ENCODE data around the gene EPHA6.
"Not testable (repeated sequence)": the region's sequence is repeated elsewhere in the genome, so short reads cannot be mapped to it uniquely, and the experiment has no call there.

Gene EPHA6

DNA sequence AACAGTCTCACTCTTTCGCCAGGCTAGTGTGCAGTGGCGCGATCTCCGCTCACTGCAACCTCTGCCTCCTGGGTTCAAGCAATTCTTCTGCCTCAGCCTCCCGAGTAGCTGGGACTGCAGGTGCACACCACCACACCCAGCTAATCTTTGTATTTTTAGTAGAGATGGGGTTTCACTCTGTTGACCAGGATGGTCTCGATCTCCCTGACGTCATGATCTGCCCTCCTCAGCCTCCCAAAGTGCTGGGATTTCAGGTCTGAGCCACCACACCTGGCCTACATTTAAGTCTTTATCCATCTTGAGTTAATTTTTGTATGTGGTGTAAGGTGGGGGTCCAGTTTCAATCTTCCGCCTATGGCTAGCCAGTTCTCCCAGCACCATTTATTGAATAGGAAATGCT is 211.2 kb downstream of the EPHA6 start:
- not testable (repeated sequence) for DNase-seq (ENCODE audit: low read depth)

DNA sequence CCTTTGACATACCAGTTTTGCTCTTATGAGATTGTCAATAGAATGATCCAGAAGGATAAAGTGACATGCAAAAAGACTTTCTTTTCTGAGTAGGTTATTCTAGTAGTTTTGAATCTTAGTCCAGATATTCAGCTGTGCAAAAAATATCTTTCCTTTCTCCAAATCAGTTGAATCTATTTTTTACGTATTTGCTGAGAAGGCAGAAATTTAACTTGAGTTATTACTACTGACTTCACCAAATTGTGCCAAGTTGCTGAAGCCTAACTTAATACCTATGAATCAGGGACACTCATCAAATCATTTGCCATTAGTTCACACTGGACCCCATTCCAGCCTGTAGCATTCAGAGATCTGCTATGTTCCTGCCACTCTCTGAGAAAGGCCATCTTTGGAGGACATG is 215.6 kb downstream of the EPHA6 start:
- DNase-seq (ENCODE audit: low read depth), result no peak

DNA sequence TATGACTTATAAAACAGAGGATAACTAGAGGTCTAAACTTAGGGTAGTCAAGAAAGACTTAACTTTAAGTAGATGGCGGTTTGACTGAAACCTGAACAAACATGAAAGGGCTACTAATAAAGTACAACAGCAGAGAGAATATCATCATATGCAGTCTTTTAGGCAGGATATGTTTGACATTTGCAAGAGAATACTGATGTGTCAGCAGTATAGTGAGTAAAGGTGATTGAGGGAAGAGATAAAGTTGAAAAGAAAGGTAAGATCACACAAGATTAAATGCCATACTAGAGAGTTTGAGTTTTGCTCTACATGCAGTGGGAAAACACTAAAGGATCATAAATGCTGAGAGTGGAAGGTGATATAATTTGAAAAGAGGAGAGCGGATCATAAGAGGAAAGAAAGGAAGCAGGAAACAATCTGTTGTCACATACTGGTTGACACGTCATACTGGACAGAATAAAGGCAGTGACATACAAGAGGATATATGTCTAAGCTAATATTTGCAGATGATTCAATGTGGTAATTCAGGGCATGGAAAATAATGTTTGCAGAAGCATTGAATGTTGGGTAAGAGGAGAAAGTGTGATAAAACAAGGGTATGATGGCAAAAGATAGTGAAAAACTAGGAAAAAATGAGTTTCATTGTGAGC is 223.0 kb downstream of the EPHA6 start:
- DNase-seq (ENCODE audit: low read depth), result no peak

DNA sequence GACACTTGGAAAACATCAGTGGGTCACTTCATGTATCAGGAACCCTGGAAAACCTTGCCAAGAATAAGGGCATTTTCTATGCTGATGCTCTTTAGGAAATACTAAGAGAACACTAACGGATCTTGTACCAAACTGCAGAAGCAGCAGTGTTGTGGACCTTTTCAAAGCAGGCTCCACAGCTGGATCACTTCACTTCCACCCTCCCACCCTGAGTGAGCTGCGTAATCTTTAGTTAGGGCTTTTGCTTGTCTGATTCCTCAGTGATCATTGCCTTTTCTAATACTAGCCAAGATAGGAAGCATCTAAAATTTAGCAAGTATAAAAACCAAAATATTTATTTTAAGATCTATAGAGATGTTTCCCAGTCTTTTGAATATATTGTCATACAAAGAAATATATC is 229.0 kb downstream of the EPHA6 start:
- no peak for DNase-seq (ENCODE audit: low read depth)

DNA sequence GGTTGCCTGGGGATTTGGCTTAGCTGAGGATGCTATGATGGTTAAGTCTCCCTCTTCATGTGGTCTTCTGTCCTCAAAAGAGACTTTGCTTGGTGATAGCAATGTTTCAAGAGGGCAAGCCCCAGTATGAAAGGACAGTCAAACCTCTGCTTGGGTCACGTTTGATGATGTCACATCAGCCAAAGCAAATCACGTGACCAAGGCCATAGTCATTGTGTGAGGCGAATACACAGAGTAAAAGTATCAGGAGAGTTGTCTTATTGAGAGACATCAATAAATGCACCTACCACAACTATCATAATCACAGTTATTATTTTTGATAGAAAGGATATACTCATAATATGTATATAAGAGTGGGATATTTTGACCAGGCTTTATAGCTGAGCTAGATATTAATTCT is 243.0 kb downstream of the EPHA6 start:
- DNase-seq (ENCODE audit: low read depth), result no peak

DNA sequence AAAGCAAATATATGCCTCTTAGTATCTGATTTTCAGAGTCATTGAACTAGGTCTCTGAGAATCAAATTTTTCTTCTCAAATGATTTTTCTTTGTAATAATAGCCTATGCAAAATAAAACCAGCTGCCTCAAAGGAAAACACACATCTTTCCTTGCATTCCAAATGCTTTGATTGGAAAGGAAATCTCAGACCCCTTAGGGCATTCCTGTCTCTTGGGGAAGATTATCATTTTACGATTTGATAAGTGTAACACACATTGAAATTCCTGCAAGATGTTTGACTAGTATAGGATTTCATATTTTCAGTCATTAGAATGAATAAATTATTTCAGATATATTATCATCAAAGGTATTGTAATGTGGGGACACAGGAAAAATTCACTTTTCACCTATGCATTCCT is 244.8 kb downstream of the EPHA6 start:
- no peak for DNase-seq (ENCODE audit: low read depth)

DNA sequence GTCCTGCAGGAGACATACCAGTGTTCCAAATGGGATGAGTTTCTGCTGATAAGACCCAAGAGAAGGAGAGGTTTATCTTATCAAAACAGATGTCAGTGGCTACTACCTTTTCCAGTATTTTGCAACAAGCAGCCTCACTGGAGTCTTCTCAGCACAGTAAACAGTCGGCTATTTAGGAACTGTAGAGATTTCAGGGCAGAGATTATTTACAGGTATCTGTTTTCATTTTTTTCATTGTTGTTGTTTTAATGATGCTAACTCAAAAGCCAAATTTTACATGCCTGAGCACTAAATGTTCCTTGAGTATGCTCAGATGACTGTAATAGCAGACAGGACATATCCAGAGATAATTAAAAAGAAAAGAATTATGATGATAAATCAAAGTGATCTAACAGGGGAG is 252.1 kb downstream of the EPHA6 start:
- DNase-seq (ENCODE audit: low read depth), result no peak

DNA sequence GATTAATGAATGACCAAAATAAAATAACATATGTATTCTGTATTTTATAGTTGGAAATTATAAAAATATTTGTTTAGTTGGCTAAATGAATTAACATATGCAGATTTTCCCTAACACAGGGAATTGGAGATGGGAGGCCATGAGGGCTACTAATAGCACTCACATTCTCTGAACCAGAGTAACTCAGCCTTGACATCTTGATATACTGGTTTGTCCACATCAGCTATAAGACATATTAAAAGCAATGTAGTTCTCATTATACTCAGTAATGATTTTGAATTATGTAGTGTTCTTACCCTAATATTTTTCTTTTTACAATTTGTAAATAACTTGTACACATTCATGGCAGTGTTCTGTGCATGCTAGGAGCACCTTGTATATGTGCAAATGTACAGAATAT is 255.9 kb downstream of the EPHA6 start:
- no peak for DNase-seq (ENCODE audit: low read depth)

DNA sequence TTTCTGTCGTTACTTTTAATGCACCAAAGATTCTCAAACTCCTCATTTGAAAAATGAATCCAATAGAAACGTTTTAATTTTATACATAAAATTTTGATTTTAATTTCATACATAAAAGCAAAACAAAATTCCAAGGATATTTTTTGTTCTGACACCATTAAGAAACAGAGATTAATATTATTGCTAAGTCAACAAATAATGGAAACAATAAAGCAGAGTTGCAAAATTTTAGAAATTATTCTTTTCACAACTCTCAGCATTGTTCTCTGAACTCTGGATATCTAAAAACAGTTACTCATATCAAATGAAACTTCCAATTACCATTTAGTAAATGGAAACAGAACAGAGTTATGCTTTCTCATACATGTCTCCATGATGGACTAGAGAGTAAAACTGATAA is 260.2 kb downstream of the EPHA6 start:
- DNase-seq (ENCODE audit: low read depth), result no peak

DNA sequence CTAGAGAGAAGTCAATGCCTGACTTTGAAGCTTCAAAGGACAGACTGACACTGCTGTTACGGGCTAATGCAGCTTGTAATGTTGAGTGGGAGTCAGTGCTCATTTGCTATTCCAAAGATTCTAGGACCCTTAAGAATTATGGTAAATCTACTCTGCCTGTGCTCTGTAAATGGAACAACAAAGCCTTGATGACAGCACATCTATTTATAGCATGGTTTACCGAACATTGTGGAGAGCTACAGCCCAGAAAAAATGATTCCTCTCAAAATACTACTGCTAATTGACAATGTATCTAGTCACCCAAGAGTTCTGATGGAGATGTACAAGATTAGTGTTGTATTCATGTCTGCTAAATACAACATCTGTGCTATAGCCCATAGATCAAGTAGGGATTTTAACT is 262.3 kb downstream of the EPHA6 start:
- DNase-seq (ENCODE audit: low read depth), result no peak

DNA sequence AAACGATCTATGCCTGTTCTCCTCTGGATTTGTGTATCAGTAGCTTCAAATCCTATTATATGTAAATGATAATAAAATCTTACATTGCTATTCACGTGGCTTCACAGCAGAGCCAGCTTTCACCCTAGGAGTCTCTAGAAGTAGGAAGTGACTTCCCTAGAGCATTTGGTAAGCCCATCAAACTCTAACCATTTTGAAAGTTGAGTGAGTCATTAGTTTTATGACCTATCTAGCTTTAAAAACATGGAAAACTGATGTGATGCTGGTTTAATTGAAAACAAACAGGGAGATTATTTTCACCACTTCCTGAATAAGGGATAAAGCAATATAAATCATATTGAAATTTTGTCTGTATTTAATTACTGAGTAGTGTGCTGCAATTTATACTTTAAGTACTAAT is 275.2 kb downstream of the EPHA6 start:
- no peak for DNase-seq (ENCODE audit: low read depth)

DNA sequence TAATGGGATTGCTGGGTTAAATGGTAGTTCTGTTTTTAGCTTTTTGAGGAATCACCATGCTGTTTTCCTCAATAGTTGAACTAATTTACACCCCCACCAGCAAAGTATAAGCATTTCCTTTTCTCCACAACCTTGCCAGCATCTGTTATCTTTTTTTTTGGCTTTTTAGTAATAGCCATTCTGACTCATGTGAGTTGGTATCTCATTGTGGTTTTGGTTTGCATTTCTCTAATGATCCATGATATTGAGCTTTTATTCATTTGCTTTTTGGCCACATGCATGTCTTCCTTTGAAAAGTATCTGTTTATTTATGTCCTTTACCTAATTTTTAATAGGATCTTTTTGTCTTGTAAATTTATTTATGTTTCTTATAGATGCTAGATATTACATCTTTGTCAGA is 288.2 kb downstream of the EPHA6 start:
- DNase-seq (ENCODE audit: low read depth), result no peak

DNA sequence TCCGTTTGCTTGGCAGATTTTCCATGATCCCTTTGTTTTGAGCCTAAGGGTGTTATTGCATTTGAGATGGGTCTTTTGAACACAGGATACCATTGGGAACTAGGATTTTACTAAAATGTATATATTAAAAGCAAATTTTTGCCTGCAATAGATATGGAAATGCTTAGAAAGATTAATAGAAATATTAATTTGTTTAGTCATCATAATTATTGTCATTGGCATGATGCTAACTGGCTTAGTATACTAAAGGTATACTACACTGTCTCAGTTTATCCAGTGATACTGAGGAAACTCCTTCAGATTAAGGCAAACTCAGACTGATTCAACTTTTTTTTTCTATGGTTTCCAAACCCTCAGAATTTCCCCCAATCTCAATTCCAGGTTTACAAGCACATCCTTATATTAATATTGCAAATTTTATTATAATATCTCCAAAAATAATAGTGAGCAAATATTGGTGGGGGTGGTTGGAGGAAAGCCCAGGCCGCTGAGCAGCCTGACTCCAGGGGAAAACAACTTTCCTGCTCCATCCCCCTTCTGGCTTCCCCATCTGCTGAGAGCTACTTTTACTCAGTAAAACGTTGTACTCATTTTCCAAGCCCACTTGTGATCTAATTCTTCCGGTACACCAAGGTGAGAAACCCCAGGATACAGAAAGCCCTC is 291.7 kb downstream of the EPHA6 start:
- no peak for DNase-seq (ENCODE audit: low read depth)

DNA sequence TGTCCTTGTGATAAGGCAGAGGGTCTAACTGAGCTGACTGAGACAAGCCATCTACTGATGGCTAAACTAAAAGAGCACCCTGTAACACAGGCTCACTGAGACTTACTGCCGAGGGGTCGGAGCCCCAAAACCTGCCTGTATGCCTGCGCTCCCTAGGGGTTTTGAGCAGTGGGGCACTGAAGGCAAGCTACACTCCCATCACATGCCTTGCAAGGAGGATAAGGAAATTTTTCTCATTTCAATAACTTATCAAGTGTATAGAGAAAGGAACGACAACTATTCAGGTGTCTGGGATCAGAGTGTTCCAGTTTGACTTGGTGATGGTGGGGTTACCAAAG is 292.2 kb downstream of the EPHA6 start:
- DNase-seq (ENCODE audit: low read depth), result no peak

DNA sequence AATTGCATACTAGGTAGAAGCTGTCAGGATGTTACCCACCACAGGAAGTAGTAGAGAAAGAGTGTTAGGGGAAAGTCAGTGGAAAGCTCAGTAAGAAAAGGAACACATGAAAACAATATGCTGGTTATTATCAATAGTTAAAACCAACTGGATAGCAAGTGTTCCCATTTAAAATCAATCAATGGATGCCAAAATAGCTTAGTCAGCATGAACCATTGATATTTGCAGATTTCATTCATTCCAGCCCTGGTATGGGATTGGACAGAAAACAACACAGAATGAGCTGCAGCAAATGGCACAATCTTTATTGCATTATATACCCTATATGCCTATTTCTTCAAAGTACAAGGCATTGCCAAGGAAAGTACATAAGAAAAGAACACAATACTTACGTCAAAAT is 293.7 kb downstream of the EPHA6 start:
- DNase-seq (ENCODE audit: low read depth), result no peak

DNA sequence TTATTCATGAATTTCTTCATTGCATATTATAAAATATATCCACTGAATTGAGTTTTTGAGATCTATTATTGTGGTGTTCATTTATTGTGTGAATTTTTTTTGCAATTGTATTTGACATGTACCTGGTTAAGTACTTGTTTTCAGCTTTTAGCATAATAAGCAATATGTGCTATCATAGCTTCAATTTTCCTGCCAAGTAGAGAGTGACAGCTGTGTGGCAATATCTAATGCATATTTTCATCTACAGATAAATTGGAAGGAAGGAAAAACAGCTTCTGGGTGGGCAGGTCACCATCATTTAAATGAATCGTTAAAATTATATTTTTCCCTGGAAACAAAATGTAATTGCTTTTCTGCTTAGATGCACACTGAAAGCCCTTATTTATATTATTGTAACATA is 296.9 kb downstream of the EPHA6 start:
- no peak for DNase-seq (ENCODE audit: low read depth)

DNA sequence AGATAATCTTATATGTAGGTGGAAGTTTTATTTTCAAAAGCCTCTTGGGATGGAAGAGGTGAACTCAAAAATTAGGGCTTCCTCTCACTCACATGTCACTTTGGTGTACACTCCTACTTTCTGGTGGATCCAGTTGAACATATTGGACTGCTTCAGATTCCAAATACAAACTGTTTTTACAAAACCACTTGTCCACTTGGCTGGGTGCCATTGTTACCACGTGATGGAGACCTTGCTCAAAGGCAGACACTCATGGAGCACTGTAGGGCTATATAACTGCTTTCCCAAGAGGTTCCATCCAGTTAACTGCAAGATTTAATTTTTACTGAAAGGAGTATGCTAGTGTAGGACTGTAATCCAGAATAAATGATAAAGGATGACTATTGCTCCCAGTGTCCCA is 307.0 kb downstream of the EPHA6 start:
- DNase-seq (ENCODE audit: low read depth), result no peak

DNA sequence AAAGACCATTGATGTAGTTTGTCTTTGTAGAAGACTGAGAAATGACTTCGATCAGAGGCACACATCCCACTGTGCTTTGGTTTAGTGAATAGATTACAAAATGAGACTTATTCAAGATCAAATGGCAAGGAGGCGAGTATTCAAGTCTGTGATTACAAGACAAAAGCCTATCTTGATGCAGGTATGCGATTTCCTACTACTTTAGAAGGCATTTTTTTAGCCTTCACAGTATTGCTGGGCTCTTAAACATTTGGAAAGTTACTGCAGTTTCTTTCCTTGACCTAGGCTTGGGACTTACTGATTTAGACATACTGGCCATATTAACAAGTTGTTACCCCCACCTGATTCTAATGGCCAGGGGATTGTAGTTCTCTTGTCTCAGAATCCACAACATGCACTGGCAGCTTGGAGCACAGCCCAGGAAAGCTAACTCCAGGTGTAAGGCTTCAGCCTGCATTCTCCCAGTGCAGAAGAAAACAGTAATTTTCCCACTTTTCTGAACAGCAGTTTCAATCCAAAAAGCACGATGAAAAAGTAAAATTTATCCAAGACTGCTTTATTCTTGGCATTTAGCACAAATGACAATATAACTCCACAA is 311.6 kb downstream of the EPHA6 start:
- DNase-seq (ENCODE audit: low read depth), result no peak

DNA sequence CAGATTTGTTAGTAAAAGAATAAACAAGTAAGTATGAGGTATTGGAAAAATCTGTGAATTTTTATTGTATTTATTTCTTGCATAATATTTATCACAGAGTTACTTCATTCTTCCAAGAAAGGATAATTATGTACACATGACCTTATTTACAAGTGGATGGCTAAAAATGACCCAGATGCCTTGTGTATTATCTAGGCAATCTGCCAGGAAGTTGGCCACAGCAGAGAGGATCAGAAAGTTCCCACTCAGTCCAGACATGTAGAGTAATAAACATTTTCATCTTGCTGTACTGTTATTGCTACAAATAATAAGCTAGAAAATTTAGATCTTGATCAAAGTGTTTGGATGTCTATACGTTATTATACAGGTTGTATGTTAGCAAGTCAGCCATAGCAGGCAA is 317.1 kb downstream of the EPHA6 start:
- DNase-seq (ENCODE audit: low read depth), result no peak

DNA sequence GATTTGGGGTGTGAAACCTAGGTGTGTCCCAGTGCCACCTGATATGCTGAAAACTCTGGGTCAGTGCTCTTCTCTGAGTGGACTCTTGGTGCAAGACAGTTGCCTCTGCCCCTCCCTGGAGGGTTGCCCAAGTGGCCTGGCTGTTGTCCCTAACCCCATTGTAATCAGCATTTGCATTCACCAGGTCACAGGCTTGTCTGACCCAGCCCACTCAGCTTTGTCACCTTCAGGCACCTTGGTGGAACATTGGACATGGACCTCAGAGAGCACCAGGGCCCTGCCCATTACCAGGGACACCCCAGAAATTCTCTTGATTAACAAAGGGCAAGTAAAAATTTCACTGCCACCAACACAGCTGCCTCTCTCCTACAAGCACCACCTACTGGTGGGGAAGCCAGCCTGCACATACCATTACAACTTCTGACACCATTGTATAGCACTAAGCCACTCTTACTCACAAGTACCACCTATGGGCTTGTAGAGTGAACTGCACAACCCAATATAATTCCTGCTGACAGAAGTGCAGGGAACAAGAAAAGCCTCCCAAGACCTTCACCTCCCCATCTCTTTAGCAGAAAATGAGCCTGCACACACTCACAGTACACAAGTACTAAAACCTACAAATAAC is 324.6 kb downstream of the EPHA6 start:
- no peak for DNase-seq (ENCODE audit: low read depth)

DNA sequence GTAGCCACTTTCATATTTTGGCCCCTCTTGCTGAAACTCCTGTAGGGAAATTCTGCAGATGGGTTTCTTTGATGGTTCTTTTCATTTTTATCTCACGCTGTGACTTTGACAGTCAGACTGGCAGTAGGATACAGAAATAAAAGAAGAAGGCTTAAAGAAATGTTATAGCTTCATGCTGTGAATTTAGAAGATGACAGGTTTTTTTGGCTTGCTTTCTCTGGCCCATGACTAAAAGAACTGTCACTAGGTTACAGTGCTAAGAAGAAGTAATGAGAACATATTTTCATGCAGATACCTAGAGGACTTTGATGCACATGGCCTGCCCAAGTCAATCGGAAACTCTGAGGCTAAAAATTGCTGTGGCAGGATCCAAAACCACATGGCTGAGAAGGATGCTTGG is 334.5 kb downstream of the EPHA6 start:
- no peak for DNase-seq (ENCODE audit: low read depth)

DNA sequence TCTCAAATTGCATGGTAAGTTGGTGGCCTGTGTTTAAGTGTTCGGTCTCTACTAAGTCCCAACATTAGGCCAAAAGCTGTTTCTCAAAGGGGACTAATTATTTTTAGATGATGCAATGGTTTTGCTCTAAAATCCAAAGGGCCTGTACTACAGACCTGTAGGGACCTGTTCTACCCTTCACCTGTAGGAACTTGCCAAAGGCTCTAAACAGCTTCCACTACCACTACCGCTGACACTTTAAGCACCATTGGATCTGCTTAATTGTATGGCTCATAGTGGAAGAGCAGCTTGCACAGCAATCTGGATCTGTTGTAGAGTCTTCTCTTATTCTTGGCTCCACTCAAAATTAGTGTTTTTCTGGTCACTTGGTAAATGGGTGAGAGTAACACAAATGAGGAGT is 346.8 kb downstream of the EPHA6 start:
- no peak for DNase-seq (ENCODE audit: low read depth)

DNA sequence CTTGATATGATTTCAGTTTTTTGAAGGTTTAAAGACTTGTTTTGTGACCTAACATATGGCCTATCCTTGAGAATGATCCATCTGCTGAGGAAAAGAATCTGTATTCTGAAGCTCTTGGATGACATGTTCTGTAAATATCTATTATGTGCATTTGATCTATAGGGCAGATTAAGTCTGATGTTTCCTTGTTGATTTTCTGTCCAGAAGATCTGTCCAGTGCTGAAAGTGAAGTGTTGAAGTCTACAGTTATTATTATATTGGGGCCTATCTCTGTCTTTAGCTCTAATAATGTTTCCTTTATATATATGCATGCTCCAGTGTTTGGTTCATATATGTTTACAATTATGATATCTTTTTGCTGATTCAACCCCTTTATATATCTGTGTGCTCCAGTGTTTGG is 362.8 kb downstream of the EPHA6 start:
- no peak for DNase-seq (ENCODE audit: low read depth)

DNA sequence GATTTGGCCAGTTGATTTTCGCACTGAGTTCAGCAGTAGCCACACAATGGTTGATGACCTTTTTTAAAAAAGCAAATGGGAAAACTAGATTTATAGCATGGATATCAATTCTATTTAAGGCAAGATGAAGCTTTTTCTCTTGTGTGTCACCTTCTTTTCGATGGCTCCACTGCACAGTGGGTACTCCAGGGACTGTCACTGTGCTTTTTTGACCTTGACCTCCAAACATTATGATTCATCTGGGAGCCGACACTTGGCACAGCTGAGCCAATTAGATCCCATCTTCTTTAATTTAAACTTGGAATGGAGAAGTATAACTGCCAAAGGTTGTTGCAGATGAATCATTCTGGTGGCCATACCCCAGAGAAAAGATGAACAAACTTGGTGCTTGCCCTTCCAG is 367.3 kb downstream of the EPHA6 start:
- no peak for DNase-seq (ENCODE audit: low read depth)

Measured in activated T-cell treated with anti-CD3 and anti-CD28 coated beads for 48 hours (primary cell).